ENCODE data around the gene CPB2.
A peak's percentile ranks its signal among the peaks of the same experiment; 100 is the strongest.

Gene CPB2

DNA sequence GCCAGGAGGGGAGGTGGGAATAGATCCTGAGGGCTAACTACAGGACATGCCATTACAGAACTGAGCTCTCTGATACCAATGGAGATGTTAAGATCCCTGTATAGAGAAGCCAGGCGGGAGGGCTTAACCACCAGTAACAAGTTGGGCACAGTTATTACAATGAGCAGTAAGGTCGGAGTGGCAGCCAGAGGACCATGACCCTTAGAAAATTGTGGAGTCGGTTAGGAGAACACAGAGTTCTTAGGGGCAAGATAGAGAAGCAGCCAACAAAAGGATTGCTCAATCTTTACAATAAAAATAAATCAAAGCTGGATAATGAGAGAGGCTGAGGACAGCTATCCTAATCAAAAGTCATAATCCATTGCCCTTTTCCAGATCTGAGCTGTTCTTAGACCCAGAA, 10.4 kb downstream of the CPB2 start:
- no peak for DNase-seq

DNA sequence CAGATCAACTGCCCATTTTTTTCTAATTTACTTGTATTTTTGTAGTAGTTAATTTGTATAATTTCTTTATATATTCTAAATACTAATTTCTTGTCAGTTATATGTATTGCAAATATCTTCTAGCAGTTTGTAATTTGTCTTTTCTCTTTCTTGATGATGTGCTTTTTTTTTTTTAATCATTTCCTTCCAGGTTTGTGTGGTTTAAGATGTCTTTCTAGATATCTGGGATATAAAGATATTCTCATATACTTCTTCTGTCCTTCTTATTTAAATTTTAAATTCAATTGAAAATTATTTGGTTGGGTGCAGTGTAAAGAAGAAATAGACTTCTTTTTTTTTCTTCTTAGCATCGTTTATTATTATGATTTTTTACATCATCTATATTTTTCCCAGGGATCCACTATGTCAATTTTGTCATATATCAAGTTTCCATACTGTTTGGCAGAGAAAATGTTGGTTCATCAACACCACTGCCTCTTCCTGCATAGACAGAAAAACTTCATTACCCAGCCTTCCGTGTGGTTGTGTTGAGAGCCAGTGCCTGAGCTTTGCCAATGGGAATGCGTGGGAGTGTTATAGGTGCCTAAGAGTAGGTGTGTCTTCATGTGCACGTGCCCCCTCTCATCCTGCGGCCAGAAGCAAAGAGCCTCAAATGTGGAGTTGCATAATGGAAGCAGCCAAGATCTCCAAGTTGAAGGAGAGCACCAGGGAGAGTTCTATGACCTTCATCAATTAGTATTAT, 15.8 kb downstream of the CPB2 start:
- DNase-seq, result no peak

DNA sequence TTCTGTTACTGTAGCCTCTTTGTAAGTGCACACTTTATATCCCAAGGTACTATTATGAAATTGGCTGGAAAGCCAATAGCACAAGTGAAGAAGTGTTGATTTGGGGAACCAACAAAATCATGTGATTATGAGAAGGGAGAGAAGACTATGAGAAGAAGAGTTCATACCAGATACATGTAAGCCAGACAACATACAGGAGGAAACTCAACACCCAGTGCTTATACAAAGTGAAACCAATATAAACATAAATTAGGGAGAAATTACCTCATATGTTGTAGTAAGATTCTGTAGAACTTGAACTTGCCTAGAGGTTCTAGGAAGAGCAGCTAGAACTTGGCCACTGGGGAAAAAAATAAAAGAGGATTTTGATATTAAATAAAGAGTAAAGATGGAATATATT, 17.4 kb downstream of the CPB2 start:
- DNase-seq, result no peak

DNA sequence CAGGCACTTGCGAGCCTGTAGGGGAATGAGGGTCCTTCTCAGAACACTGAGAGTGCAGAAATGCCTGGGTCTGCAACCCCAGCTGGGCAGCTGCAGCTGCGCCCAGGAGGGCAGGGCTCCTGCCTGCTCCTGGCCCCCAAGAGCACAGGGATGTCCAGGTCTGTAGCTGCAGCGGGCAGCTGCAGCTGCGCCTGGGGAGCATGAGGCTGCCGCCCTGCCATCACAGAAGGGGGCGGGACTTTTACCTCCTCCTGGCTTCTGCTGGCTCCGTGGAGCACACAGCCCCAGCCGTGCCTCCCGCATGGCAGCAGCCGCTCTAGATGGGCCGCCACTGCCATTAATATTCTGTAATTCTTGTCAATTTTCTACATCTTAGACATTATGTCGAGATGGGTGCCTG, 17.8 kb downstream of the CPB2 start:
- DNase-seq, result no peak

DNA sequence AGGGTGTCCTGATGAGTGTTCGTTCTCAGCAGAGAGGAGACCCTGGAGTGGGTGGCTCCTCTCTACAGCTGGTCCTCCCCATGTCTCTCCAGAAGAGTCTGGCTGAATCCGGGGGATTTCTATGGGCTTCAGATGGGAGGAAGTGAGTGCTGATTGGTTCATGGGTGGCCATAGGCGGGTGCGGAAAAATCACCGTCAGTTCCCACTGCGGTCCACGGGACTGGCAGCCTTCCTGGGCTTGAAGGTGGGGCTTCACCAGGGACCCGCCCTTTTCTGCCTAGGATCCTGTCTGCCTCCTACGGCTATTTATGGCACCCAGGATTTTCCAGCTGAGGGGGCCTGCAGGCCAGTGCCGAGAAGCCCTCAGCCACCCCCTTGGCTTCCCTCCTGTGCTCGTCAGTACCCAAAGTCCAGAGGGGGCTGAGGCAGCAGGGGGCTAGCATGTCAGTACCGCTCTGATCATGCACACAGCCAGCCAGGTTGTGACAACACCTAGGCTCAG, 18.4 kb downstream of the CPB2 start:
- no peak for DNase-seq

DNA sequence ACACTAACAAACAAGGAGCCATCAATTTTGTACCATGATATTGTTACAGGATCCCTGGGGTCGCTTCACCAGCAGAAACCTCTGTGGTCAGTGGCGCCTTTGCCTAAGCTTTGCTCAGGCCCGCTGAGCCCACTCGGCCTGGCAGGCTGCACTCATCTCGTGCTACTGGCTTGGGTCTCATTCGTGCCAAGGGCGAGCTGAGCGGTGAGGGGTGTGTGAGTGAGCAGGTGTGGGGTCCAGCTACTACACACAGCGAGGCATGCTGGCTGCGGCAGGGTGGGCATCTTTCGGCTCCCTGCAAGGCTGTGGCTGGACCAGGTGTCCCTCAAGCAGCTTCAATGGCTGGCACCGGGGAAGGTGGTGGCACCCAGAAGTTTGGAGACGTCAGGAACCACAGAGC, 19.1 kb downstream of the CPB2 start:
- no peak for DNase-seq

DNA sequence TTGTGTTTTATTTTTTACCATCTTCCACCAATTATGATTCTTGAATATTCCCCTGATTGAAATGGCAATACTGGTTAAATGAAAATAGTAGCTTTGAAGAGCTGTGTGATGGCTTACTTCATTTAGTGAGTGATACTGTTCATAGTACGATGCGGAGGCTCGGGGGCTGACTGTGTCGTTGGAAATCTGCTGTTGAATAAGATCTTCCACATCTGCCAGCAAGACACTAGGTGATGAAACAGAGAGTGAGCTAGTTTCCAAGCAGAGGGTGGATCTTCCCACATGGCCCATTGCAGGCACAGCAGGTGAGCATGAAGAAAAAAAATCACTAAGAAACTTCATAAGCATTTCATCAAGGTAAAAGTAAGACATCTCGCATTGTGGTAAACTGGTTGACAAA, 22.5 kb downstream of the CPB2 start:
- no peak for DNase-seq

DNA sequence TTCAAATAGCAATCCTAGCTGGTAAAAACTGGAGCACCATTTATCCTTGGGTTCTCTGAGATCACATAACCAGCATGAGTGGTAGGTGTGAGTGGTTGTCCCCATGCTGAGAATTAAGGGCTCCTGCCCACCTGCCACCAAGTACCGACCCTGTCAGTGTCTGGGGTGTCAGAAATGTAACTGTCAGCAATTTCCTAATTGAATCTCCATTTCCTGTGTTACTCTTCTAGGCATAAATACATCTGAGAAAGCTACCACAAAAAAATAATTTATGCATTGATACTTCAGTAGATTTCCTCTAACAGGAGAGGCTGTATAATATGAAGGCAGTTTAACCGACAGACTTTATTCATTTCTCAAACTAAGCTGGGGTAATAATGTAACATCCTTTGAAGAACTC, 25.1 kb downstream of the CPB2 start:
- peak in 1 of 2 donors; percentile 10 for DNase-seq

DNA sequence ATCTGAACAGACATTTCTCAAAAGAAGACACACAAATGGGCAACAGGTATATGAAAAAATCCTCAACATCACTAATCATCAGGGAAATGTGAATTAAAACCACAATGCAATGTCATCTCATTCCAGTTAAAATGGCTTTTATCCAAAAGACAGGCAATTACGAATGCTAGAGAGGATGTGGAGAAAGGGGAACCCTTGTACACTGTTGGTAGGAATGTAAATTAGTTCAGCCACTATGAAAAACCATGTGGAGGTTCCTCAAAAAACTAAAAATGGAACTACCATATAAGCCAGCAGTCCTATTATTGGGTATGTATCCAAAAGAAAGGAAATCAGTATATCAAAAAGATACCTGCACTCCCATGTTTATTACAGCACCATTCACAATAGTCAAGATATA, 27.6 kb downstream of the CPB2 start:
- no peak for DNase-seq

DNA sequence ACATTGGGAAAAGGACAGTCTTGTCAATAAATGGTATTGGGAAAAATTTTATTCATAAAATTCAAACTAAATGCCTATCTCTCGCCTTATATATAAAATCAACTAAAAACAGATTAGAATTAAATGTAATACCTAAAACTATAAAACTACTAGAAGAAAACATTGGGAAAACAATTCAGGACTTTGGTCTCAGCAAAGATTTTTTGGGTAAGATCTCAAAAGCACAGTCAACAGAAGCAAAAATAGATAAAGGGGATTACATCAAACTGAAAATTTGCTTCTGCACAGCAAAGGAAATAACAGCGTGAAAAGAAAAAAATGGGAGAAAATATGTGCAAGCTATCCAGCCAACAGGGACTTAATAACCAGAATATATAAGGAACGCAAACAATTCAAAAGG, 28.0 kb downstream of the CPB2 start:
- no peak for DNase-seq

DNA sequence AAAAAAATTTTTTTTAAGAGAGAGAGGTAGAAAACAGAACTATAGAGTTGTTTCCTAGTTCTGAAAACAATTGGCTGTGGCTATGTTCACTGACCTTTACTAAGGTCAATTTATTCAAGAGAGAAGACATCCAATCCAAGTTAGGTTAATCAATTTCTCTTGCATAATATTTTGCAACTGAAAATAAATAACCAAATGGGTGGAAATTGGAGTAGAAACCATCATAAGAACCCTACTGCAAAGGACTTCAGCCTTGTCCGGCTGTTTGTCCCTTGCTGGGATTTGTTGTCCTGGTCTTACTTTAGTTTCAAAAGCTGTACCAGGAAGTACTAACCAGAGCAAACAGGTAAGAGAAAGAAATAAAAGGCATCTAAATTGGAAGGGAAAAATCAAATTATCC, 29.0 kb downstream of the CPB2 start:
- DNase-seq, result no peak

DNA sequence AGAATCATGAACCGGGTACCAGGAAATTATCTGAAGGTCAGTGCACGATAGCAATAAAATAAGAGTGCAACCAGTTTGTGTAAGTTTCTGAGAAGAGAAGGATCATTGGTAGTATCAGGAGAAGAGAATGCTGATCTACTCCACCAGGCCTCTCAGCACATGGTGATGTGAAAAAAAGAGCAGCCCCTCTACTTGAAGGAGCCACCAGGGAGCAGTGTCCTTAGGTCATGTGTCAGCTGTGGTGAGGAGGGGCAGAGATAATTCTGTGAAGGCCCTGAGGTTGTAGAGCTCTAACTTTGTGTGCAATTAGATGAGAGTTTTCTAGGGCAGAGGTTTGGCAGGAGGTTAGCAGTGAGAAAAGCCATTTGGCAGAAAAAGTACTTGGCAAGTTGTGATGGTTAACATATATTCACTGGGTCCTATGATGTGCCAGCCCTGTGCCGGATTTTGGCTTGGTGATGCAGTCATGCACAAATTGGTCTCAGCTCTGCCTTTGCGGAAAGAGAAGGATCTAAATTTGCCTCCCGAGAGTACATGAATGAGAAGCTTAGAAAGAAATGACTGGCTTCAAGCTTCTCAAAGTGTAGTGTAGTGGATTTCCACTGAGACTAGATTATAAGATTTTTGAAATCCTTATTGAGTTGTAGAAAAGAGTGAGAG, 33.1 kb downstream of the CPB2 start:
- DNase-seq, result no peak

DNA sequence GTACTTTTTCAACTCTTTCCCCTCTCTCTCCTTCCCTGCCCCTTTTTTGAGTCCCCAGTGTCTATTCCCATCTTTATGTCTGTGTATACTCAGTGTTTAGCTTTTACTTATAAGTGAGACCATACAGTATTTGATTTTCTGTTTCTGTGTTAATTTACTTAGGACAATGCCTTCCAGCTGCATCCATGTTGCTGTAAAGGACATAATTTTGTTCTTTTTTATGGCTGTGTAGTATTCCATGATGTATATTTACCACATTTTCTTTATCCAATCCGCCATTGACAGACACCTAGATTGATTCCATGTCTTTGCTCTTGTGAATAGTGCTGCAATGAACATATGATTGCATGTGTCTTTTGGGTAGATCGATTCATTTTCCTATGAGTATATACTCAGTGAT, 41.5 kb downstream of the CPB2 start:
- no peak for DNase-seq

DNA sequence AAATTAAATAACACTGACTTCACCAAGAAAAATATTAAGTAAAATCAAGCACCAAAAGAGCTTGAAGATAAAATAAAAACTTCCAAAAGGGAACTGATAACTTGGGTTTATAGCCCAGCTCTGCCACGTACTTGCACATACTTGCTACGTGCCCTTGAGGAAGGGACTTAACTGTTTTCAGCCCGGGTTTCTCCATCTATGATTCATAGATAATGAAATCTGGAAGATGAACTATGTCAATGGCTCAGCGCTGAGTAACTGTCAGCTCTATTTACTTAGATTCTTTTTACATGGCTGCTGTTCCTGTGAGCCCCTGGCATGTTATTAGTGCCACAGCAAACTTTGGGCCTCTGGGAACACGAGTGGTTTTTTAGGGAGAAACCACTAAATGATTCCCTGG, 42.6 kb downstream of the CPB2 start:
- no peak for DNase-seq

DNA sequence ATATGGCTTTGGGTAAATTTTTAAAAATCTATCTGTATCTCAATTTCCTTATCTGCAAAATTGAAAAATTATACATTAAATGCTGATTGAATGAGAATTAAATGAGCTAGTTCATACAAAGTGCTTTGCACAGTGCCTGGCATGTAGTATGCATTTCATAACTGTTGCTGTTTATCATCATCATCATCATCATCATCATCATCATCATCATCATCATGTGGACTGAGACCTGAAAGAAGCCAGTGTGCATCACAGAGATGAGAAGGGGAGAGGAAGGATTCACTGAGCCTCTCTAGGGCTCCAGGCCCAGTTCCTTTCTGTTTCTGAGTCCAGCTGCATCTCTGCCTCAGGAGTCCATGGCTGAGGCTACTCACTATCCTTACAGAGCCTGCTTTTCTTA, 45.4 kb downstream of the CPB2 start:
- no peak for DNase-seq

DNA sequence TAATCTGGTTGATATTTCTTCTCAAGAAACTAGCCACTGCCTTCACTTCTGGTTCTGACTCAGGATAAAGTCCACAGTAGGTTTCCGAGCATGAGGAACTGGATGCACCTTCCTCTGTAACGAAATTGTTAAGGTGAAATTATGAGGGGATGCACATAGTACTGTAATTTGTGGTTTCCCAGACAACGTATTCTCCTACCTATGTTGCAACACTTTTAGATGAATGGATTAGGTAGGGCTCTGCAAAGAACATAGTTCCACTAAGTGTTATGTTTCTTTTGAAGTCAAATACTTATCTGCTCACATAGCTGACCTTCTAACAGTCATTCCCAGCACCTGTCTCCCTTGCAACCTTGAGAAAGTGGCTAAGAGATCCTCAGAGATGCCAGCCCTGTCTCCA, 46.6 kb downstream of the CPB2 start:
- no peak for DNase-seq

DNA sequence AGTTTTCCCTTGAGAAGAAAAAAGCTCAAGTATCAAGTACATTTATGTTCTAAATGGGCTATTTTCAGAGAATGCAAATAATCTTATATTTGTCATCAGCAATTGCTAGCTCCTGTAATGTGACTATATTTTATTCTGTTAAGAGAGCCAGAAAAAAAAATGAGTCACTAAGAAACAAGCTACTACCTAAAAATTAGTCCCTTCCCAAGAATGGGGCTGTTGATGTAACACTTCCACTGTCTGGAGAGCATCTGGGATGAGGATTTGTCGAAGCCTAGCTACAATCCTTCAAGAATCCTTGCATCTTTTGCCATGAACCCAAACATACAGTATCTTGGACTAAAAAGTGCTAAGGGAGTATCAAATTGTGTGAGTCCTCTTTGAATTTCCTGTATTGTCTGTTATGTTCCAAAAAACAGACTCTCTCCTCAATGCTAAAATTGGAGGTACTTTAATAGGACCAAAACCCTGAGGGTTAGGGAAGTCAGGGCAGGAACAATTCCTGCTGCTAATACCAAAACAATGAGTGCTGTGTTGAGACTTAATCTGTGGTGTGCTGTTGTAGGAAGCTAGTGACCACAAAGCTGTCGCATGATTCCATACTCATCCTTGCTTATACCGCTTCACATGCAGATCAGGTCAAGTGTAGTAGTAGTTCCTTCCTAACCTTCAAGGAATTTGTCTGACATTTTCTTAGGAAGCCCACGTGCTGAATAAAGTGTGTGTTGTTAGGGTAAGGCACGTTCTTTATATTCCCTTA, 47.4 kb downstream of the CPB2 start:
- DNase-seq, result no peak

DNA sequence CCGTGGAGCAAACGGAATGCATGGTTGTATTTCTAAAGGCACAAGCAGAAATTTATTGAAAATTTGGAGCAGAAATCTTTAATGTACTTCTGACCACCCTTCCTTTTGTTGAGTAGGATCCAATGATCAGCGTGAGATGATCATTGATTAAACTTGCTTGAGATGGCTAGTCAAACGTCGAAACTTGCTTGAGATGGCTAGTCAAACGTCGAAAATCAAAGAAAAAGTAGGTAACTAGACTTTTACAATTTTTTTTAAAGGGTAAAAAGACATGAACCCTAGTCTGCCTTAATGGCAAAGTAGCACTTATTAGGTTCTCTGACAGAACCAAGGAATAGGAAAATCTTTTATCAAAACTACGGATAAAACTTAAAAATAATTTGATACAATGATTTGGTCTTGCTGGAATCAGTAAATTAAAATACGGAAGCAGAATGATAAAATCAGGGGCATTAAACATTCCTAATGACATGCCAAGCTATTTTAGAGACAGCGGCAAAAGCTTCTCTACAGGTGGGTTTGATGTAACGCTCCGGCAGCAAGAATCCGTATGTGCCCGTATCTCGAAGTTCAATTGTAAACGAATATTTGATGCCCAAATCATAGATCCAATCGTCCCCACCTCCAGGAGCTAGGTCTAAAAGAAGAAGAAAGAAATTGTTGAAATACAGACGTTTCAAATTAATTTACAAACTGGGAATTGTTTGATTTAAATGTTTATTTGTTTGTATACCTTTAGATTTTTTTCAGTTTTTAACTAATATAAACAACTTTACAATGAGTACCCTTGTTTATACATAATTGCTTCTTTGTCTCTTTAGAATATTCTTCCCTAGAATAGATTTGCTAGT, 51.4 kb downstream of the CPB2 start:
- DNase-seq, result no peak

DNA sequence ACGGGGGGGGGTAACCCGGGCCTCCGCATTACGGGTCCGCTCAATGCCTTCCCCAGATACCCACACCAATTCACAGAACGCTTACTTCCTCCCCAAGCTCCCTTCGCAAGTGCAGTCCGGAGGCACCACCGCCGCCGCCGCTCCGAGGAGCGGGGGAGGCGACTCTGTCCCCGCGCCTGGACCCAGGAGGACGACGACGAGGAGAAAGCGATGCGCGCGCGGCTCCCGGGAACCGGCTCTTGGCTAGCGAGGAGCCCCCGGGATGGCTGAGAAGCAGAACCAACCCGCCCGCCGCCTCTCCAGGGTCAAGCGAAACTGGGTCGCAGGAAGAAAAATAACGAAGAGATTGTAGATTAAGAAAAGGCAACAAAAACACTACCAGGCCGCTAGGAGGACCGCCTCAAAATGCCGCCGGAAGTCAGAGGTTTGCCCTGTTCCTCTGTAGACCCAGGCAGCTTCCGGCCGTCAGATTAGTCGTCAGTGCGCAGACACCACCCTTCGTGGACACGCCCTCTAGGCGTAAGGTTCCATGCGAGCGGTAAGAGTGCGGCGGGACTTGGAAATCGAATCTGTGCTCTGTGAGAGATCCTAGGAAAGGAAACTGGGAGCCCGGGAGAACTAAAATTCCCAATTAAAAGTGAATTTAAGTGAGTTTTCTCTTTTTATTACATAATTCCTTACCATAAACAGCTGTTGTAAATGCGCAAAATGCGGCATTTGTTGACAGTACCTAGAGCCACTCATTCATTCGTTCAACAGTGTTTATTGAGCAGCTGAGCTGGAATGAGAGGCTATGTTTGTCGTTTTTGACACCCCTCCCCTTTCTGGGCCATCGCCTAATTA, 52.3 kb downstream of the CPB2 start, which contains the start of gene ZC3H13:
Gene ZC3H13, minus strand, starts transcription at position 428 of the 843 bp plus-strand sequence. CDS start 7,239 bp downstream, outside the sequence.
- peak; percentile 94 for DNase-seq

DNA sequence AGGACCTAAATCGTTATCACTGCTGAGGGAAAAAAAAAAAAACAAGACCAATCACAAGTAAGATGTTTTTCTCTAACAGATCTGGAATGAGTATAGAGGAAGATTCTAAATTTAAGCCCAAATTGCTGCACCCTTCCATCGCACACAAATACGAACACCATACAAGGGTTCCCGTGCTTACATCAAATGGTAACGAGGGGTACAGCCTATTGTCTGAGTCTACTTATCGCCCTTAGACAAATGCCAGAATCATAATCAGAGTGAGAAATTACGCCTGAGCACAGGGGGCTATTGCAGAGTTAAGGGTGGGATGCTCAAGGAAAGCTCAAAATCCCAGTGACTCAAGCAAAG, 52.9 kb downstream of the CPB2 start:
- no peak for DNase-seq

DNA sequence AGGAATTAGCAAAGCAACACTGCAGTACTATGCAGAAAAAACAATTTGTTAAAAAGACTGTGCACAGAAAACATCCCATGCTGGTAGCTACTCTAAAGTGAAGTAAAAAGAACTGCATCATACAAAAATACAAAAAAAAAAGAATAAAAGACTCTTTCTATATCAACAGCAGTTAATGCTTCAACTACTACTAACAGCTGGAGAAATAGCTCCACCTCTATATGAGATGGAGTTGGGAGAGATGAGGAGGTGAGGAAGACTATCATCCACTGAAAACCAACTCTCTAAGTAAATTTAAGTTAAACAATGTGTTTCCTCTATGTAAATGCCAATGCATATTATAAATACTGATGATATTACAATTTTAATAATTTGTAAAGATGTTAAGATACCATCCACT, 54.1 kb downstream of the CPB2 start:
- DNase-seq, result no peak

DNA sequence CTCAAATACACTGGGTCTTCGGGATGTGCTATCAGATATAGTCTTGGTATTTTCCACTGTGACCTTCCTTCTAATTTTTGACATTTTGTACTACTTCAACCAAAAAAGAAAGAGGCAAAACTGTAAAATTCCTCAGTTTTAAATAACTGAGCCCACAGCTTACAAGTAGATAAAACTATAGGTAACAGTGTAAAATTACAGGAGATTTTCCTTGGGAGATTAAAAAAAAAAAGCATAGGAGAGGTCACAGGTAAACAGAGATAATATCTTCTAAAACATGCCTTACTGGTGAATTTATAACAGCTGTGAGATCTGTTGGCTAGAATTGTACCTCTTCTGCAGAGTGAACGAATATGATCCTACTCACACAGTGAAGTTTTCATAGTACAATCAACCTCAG, 59.4 kb downstream of the CPB2 start:
- DNase-seq, result no peak
